Activated CD4-positive, alpha-beta T cell treated with anti-CD3 and anti-CD28 coated beads, Interleukin-2, amount 10 ng/mL, durations not matched to agents 24 days and 14 days (primary cell): Measurements from ENCODE around the gene HOXC11. TPM values are rescaled to one million over a fixed set of nuclear protein-coding genes. Genes with fewer than 3 reads are reported as not detected.

ENCODE experiments used
- DNase-seq: peaks from one replicate; pipeline ENCODE4 v3.0.0; 2022
- H3K27ac Mint-ChIP-seq: one replicate; pipeline ENCODE4 v1.8.0; 2022; ENCODE audit warnings: mild to moderate bottlenecking, mixed read lengths
- H3K27me3 Mint-ChIP-seq: one replicate; pipeline ENCODE4 v1.8.0; 2022; ENCODE audit warnings: mixed read lengths
- H3K36me3 Mint-ChIP-seq: one replicate; pipeline ENCODE4 v1.8.0; 2022; ENCODE audit warnings: low read depth, mild to moderate bottlenecking, mixed read lengths
- H3K4me1 Mint-ChIP-seq: one replicate; pipeline ENCODE4 v1.8.0; 2021; ENCODE audit warnings: mixed read lengths
- H3K4me3 Mint-ChIP-seq: one replicate; pipeline ENCODE4 v1.8.0; 2022; ENCODE audit warnings: mild to moderate bottlenecking, moderate library complexity, mixed read lengths
- H3K9me3 Mint-ChIP-seq: one replicate; pipeline ENCODE4 v1.8.0; 2021; ENCODE audit warnings: mixed read lengths
- intact Hi-C: fragments of 100-400 bp; cut with micrococcal nuclease; formaldehyde crosslinking; loops from one replicate; pipeline ENCODE4 v1.15.1; 2023
- total RNA-seq: library from RNA; stranded (reverse); gene quantifications from 2 replicates; pipeline ENCODE4 v1.2.3, GENCODE V29; 2022

HOXC11 gene
- total RNA-seq, 1 donor from 2014 or later = not detected

DNA sequence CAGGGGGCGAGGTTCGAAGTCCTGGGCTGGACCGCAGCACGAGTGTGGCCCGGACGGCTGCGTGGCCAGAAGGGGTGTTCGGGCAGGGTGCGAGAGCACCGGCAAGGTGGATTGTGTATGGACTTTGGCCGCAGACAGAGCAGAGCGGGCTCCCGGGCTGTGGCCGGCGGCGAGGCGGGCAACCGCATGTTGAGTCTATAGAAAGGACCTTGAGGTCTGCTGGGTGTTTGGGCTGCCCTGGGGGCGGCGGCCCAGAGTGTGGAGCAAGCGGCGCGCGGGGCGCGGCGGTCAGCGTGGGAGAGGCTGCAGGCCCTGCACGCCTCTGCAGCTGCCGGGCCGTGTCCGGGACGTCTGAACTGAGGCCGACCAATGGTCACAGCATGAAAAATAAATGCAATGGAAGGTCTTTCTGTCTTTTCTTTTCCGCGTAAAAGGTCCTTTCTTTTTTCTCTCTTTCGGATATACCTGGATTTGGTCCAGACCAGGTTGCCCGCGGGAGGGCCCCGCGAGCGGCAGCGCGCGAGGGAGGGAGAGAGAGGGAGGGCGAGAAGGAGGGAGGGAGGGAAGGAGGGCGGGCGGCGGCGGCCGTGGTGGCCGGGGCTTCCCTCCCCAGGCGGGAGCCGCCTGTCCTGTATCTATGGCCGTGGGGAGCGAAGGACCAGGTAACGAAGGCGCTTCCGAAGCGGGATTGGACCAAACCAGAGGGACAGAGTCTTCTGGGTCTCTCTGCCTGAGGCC is 21.5 kb downstream of the HOXC11 start:
- Mint-ChIP-seq H3K27me3 (peaks cover 89% of the 10 kb centered on the region), H3K9me3 (no peaks in the 10 kb centered on the region), H3K4me3 (peak overlapping the region; percentile 42), H3K36me3 (peaks cover 3% of the 10 kb centered on the region), H3K27ac (peak overlapping the region; percentile 79), H3K4me1 (peaks cover 22% of the 10 kb centered on the region)
- no peak for DNase-seq
- intact Hi-C loops = loop anchor here (2.0 to 10.0 kb wide), 4 partner anchors 38 to 60 kb away; partner anchors contain the start of genes HOXC12, HOXC13, HOXC4 and HOXC5

DNA sequence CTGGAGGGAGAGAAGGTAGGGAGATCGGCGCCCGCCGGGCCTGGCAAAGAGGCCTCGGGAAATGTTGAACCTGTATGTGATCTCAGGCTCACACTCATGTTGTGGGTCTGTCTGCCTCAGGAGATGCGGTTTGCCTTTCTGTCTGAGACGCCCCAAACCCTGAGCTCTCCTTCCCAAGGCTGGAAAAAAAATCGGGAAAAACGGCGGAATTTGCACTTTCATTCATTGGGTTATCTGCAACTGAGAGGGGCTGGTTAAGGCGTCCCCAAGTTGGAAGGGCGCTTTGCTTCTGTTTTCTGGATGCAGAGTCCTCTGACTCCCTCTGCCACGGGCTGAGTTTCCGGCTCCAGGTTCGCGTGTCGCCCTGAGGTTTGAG is 22.1 kb downstream of the HOXC11 start:
- intact Hi-C loops = loop anchor here (2.0 to 10.0 kb wide), 4 partner anchors 37 to 60 kb away; partner anchors contain the start of genes HOXC12, HOXC13, HOXC4 and HOXC5
- peaks cover 18% of the 10 kb centered on the region for H3K4me1 Mint-ChIP-seq
- DNase-seq = no peak
- H3K27me3 Mint-ChIP-seq = peaks cover 89% of the 10 kb centered on the region
- peaks cover 3% of the 10 kb centered on the region for H3K36me3 Mint-ChIP-seq
- H3K9me3 Mint-ChIP-seq = no peaks in the 10 kb centered on the region
- H3K27ac Mint-ChIP-seq = no peak overlapping the region
- H3K4me3 Mint-ChIP-seq = no peak overlapping the region

DNA sequence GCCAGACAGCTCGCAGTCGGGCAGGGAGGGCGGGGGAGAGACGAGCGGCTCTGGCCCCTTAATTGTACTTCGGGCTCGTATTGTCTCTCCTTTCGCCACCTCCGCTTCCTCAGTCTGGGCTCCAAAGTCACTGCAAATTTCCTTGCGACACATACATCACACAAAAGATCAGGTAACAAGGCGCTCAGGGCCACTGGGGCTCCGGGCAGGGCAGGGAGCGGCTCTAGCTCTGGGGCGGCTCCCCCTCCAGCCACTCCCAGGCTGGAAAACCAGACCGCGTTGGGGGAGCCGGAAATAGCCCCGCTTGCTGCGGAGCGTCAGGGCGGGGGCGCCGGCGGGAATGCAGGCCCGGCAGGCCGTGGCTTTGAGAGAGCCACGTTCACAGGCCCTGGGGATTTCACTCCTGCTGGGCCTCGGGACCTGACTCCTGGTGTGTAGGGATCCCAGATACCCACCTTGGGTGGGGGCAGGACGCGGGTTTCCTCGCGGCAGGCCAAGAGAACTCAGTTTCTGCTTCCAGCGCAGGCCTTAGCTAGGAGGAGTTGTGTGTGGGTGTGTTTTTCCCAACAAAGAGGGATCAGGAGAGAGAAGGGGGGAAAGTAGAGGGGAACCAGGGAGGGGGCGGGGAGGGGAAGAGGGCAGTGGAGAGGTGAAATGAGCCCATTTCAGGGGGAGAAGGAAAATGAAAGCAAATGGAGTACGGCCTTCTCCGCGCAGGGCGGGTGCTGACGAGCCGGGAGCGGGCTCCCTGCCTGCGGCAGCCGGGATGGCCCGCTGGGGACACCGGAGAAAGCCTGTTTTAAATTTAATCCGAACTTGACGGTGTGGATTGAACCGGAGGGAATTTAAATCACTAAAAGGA is 22.7 kb downstream of the HOXC11 start:
- no peaks in the 10 kb centered on the region for H3K9me3 Mint-ChIP-seq
- H3K4me3 Mint-ChIP-seq = peak overlapping the region; percentile 75
- no peak overlapping the region for H3K27ac Mint-ChIP-seq
- H3K4me1 Mint-ChIP-seq = peaks cover 18% of the 10 kb centered on the region
- H3K36me3 Mint-ChIP-seq = peaks cover 3% of the 10 kb centered on the region
- DNase-seq = peak; percentile 74
- intact Hi-C loops = loop anchor here (2.0 to 10.0 kb wide), 5 partner anchors 13 to 61 kb away; partner anchors contain the start of genes HOXC12, HOXC13, HOXC4 and HOXC5
- H3K27me3 Mint-ChIP-seq = peaks cover 87% of the 10 kb centered on the region

DNA sequence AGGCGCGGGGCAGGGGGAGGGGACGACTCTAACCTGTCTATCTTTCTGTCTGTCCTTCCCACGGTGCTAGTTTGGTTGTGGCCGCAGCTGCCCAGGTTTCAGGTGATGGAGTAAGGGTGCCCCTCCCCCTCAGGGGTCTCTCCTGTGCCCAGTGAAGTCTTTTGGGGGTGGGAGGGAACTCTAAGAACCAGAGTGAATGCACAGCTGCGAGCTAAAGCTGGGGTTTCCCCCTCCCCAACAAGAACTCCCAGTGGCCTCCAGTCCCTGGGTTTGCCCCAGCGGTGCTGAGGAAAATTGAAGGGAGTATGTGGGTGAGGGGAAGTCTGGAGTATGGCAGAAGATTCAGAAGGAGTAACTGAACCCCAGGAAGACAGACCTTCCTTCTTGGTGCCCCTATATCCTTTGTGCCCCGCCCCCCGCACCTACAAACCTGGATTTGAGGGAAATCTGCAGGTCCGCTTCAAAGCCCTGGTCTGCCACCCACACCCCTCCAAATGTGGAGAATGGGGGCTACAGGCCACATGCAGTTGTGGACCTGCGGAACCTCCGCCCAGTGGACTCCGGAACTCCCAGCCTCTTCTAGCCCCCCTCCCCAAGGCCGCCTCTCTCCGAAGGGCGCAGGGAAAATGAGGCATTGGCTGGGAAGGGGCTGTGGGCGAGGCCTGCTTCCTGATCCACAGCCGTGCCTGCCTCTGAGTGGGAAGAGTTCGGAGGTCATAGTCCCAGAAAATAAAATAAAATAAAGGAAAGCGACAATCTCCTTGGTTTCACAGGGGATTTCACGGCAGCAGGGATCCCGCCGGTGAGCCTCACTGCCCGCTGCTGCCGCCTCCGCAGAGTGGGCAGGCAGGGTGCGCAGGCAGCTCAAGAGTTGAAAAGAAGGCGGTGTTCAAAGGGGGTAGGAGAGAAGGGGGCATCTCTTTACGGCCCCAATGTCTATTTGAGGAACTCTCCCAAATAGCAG is 23.6 kb downstream of the HOXC11 start:
- Mint-ChIP-seq H3K4me1 (peaks cover 18% of the 10 kb centered on the region), H3K27me3 (peaks cover 89% of the 10 kb centered on the region), H3K4me3 (peak overlapping the region; percentile 75), H3K36me3 (peaks cover 3% of the 10 kb centered on the region), H3K27ac (no peak overlapping the region), H3K9me3 (no peaks in the 10 kb centered on the region)
- no peak for DNase-seq
- intact Hi-C loops = loop anchor here (2.0 to 10.0 kb wide), 4 partner anchors 14 to 62 kb away; partner anchors contain the start of genes HOXC13, HOXC4 and HOXC5

DNA sequence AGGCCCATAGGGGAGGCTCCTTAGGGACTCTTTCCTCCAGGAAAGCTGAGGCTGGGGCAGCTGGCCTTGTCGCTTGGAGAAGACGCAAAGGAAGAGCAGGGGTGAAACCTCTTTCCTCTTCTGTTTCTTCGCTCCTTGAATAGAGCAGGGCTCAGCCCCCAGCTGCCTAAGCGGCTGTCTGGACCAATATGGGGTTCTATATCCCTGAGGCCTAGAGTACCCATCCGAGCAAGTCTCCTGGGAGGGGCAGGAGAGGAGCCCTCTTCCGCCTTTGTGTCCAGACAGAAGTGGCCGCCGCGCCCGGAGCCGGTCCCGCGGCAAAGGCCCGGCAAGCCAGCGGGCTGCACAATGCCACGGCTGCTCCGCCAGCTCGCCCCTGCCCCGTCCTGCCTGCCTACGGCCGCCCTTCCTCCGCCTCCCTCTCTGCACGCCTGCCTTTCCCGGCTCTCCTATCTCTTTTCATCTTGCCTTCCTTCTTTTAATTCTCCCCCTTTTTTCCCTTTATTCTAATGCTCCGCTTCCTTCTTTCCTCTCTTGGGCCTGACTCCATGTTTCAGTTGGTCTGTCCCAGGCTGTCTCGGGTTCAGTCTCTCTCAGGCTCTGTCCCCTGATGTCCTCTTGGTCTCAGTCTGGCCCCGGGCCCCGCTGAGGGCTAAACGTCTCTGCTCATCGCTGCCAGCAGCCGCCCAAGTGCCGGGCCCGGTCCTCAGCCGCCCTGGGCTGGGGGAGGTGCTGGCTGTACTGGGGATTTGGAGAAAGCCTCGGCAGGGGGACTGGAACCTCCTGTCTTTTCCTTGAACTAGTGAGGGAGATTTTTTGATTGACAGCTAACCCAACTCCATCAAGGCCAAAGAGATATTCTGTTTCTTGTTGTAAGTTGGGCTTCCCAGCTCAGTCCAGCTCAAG is 24.5 kb downstream of the HOXC11 start:
- peaks cover 3% of the 10 kb centered on the region for H3K36me3 Mint-ChIP-seq
- no peaks in the 10 kb centered on the region for H3K9me3 Mint-ChIP-seq
- H3K27ac Mint-ChIP-seq = no peak overlapping the region
- H3K4me1 Mint-ChIP-seq = peaks cover 20% of the 10 kb centered on the region
- intact Hi-C loops = loop anchor here (2.0 to 10.0 kb wide), 4 partner anchors 15 to 63 kb away; partner anchors contain the start of genes HOXC13, HOXC4 and HOXC5
- peaks cover 89% of the 10 kb centered on the region for H3K27me3 Mint-ChIP-seq
- DNase-seq = no peak
- no peak overlapping the region for H3K4me3 Mint-ChIP-seq

DNA sequence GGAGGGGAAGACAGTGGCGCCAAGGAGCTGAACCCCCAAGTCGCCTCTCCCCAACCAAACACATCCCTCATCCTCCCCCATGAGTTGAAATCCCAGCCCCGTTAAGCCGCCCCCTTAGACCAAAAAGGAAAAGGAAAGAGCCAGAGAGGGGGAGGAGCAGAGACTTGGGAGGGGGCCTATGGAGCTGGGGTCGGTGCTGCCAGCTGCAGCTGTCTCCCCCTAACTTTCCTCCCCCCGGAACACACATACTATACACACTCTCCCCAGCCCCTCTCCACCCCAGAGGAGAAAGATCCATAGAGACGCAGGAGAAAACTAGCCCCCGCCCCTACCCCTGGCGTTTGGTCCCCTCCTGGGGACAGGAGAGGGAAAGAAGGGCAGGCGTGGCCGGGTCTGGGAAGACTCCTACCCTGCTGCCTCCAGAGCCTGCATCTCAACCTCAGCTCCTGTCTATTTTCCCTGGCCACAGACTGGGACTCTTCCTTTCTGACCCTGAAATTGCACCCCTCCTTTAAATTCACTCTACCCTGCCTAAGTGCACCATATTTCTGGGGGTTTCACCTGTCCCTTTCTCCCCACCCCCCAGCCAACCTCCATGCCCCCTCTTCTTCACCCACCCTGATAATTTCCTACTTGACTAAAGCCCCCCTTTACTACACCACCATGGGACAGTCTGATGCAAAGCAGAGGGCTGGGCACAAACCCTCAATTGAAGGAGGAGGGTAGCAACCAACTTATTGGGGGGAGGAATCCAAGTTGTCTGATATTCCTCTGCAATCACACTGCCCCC is 25.4 kb downstream of the HOXC11 start:
- no peaks in the 10 kb centered on the region for H3K9me3 Mint-ChIP-seq
- H3K27ac Mint-ChIP-seq = no peak overlapping the region
- H3K36me3 Mint-ChIP-seq = peaks cover 3% of the 10 kb centered on the region
- DNase-seq = no peak
- peaks cover 90% of the 10 kb centered on the region for H3K27me3 Mint-ChIP-seq
- no peak overlapping the region for H3K4me3 Mint-ChIP-seq
- H3K4me1 Mint-ChIP-seq = peaks cover 23% of the 10 kb centered on the region
- intact Hi-C loops = loop anchor here (5.0 to 10.0 kb wide), 3 partner anchors 34 to 64 kb away; partner anchors contain the start of genes HOXC13, HOXC4 and HOXC5

DNA sequence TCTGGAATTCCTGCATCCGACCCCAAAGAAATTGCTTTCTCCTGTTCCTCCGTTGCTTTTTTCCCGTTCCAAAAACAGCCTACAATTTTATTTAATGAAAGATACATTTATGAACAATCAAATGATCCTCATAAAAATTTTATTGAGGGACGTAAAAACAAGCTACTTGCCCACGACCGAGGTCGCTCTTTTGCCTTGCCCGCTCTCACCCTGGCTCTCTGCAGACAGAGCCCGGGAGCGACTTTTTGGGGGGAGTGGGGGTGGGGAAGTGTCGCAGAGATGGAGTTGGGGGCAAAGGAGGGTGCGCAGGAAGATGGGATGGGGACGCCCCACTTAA is 25.9 kb downstream of the HOXC11 start:
- intact Hi-C loops = loop anchor here (5.0 to 10.0 kb wide), 3 partner anchors 33 to 64 kb away; partner anchors contain the start of genes HOXC13, HOXC4 and HOXC5
- H3K4me3 Mint-ChIP-seq = no peak overlapping the region
- H3K4me1 Mint-ChIP-seq = peaks cover 23% of the 10 kb centered on the region
- no peak overlapping the region for H3K27ac Mint-ChIP-seq
- peaks cover 3% of the 10 kb centered on the region for H3K36me3 Mint-ChIP-seq
- H3K27me3 Mint-ChIP-seq = peaks cover 89% of the 10 kb centered on the region
- no peak for DNase-seq
- H3K9me3 Mint-ChIP-seq = no peaks in the 10 kb centered on the region

DNA sequence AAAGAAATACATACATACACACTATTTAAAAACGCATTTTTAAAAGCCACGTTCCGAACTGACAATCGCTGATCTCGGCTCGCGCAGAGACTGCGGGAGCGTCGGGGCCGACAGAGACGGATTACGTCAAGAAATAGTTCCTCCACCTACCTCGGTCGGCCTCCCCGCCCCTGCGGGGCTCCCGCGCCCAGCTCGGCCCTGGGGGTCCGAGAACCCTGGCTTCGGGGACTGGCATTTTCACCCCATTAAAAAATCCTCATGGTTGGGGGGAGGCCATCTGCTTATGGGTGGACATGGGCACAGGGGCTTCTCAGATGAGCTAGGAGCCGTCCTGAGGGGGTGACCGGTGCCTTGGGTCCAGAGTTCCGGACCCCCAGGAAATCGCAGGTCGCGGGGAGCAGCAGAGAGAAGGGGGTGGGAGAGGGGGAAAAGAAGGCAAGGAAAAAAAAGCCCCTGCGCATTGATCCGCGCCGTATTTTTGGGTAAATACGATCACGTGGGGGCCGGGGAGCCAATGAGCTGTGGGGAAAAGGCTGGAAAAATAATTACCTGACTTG is 26.7 kb downstream of the HOXC11 start:
- peaks cover 21% of the 10 kb centered on the region for H3K4me1 Mint-ChIP-seq
- H3K36me3 Mint-ChIP-seq = no peaks in the 10 kb centered on the region
- intact Hi-C loops = loop anchor here (5.0 to 10.0 kb wide), 4 partner anchors 33 to 365 kb away; partner anchors contain the start of genes GPR84, HOXC13, HOXC4 and HOXC5
- H3K4me3 Mint-ChIP-seq = peak overlapping the region; percentile 39
- no peak for DNase-seq
- H3K27ac Mint-ChIP-seq = peak overlapping the region; percentile 56
- H3K9me3 Mint-ChIP-seq = no peaks in the 10 kb centered on the region
- peaks cover 92% of the 10 kb centered on the region for H3K27me3 Mint-ChIP-seq

DNA sequence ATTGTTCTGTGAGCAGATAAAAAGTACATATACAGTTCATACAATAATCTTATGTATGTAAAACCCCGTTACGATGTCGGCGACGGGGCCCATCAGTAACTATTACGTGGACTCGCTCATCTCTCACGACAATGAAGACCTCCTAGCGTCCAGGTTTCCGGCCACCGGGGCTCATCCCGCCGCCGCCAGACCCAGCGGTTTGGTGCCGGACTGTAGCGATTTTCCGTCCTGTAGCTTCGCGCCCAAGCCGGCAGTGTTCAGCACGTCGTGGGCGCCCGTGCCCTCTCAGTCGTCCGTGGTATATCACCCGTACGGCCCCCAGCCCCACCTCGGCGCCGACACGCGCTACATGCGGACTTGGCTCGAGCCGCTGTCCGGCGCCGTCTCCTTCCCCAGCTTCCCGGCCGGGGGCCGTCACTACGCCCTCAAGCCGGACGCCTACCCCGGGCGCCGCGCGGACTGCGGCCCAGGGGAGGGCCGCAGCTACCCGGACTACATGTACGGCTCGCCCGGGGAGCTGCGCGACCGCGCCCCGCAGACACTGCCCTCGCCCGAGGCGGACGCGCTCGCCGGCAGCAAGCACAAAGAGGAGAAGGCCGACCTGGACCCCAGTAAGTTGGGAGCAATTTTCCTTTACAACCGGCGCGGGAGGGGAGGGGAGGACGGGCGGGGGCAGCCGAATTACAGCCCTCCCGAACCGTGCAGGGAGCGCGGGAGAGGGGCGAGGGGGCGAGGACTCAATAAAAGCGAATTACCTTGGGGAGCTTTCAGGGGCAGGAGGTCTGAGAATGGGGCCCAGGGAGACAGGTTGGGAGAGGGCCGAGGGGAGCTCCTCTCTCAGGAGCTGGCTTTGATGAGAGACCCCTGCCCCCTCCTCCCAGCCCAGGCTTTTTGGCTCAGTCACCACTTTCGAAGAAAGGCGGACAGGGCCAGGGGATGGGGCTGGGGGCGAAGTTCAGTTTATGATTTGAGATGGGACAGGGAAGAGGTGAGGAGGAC is 27.5 kb downstream of the HOXC11 start, which contains the start of gene HOXC9:
Gene HOXC9 (plus strand): TSS at position 46 of the 999 bp plus-strand sequence. CDS start 28 bp downstream, at position 74.
- Mint-ChIP-seq H3K4me3 (peak within 1 kb of the TSS; percentile 39), H3K4me1 (peaks cover 20% of the 10 kb centered on the region), H3K9me3 (no peaks in the 10 kb centered on the region), H3K36me3 (no peaks in the 10 kb centered on the region), H3K27ac (peak within 1 kb of the TSS; percentile 56), H3K27me3 (peaks cover 92% of the 10 kb centered on the region)
- no peak for DNase-seq
- intact Hi-C loops = loop anchor here (10.0 kb wide), 1 partner anchor 364 kb away; the partner anchor contains the start of gene GPR84
